HG03342 (cell line): ENCODE data around the gene UBQLN3.

Source experiments
- ATAC-seq: cut with Tn5 transposase; IDR thresholded peaks from one replicate; pipeline ENCODE4 v1.9.1; 2021; ENCODE audit warnings: mild to moderate bottlenecking, moderate library complexity; ENCODE audit not compliant: unreplicated experiment

The UBQLN3 gene

GRCh38 chr11:5509803-5510202, at the start of gene UBQLN3:
Gene UBQLN3, minus strand, starts transcription at chr11:5509957. Its CDS starts 399 bp downstream, at chr11:5509558.
- no peak for ATAC-seq

GRCh38 chr11:5557751-5558150, 48.0 kb upstream of the UBQLN3 start:
- ATAC-seq = no peak

DNA sequence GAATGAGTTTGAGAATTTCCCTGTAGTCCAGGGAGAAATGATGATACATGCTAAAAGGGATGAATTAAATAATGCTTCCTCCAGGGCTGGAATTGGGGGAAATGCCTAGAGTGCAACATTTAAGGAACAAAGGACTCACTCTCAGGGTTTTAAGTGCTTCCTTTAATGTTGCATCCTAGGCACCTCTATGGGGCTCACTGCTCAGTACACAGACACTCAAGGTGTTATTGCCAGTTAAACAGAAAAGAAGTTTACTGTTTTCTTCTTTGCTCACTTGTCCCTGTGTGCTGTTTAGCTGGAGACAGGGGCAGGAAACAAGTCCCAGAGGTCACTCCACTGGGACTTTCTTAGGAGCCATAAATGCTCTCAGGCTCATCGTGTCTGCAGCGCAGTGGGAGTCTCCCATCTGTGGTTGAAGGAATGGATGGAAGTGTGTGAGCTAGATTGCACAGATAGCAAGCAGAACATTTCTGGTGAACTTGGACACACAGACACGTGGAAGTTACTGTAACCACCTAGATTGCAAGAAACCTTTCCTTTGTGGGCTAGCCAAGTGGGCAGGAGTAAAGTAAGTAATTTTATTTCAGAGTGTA, 46.9 kb upstream of the UBQLN3 start:
- ATAC-seq = no peak

DNA sequence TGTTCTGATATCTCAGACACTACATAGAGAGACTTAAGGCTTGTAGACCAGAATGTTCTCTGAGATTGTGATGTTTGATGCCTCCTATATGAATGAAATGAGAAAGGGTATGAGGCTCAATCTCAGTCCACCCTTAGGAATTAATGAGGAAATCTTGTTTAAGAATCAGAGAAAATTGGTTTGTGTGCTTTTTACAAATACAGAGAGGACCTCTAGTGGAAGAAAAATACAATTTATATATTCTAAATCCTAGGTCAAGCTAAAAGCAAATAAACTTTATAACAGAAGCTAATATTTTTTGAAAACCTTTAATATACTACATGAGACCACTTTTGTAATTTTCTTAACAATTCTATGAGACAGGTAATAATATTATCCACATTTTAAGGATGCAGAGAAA, 43.6 kb upstream of the UBQLN3 start:
- ATAC-seq = no peak

GRCh38 chr11:5550440-5551095, 40.8 kb upstream of the UBQLN3 start:
- no peak for ATAC-seq

- no peak for ATAC-seq
Observed at GRCh38 chr11:5548440-5548839, 38.7 kb upstream of the UBQLN3 start, which contains the start of gene OR52H1. Gene OR52H1, minus strand, starts transcription at chr11:5548540. Its CDS starts 3,035 bp downstream, at chr11:5545505.

- ATAC-seq = peak; percentile 57
Observed at GRCh38 chr11:5547982-5548381, 38.2 kb upstream of the UBQLN3 start.

DNA sequence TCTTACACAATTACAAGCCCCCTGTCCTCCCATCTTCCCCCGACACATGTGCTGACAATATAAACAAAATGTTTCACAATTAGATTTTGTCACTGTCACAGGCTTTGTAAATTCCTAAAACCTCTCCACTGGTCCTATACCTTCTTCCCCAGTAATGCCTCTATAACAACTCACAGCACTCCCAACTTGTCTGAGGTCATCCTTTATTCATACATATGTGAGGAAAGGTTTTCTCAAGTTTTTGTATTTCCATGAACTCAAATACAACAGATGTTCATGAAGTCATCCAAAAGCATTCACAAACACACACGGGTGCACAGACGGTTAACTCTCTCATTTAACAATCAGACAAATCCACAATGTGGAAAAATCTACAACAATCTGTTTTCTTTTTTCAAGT, 36.7 kb upstream of the UBQLN3 start:
- no peak for ATAC-seq

- ATAC-seq = no peak
Observed at GRCh38 chr11:5541427-5541826, 31.7 kb upstream of the UBQLN3 start.

GRCh38 chr11:5536482-5536881, 26.7 kb upstream of the UBQLN3 start:
- no peak for ATAC-seq

DNA sequence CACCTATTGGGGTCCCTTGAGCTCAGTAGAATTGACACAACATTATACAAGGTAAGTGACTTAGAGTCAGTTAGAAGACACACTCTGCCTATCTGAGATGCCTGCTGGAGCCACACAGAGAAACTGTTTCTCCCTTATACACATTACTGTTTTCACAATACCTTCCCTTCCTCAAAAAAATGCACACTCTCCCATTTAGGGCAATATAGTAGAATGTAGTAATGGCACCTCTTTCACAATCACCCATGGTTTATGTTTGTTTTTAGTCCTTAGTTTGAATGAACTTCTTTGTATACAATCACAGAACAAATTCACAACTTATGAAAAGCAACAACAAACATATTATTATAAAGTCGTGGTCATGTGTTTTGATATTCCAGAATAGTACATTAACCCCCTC, 24.3 kb upstream of the UBQLN3 start:
- ATAC-seq = no peak

DNA sequence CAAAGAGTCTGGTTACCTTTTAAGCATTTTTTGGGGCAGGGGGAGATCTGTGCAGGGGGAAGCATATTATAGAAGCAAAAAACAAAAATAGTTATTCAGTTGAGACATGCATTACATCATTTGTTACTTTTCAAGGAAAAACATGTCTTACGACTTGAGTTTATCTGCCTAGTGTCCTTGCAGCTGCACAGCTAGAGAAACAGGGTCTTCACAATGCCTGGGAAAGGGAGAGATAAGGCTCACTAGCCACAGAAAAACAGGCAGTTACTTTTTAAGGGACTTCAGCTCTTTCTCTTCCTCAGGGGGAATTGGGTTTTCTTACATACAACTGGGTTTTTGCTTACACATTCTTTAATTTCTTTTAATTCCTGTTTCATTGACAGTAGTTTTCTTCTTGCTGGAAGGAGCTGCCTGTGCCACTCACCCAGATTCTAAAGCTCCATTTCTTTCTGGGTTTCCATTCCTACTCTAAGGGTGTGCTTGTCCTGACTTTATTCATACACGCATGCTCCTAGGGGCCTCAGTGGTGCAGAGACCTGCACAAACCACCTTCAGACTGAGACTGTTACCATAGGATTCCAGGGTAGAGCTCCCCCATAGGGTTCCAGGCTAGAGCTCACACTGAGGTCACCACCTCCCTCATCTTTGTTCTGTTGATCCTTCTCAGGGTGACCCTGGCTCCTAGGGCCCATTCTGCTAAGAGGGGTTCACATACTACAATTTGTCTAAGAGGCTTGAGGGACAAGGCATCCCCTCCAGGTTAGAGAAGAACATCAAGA, 21.5 kb upstream of the UBQLN3 start:
- no peak for ATAC-seq

DNA sequence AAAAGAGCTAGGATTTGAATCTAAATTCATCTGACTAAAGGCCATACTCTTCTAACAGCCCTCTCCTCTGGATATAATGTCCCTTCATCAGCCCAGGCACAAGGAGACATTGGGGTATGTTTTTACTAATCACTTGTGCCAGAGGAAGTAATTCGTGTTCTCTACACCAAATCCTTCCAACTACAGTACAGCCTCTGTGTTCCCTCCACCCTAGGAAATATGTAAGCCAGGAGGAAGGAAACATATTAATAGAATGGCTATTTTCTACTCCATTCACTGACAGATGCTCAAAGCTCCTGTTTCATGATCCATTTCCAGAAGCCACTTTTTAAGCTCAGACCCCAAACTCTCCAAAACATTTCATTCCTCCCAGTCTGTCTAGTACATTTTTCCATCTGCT, 18.7 kb upstream of the UBQLN3 start:
- no peak for ATAC-seq

DNA sequence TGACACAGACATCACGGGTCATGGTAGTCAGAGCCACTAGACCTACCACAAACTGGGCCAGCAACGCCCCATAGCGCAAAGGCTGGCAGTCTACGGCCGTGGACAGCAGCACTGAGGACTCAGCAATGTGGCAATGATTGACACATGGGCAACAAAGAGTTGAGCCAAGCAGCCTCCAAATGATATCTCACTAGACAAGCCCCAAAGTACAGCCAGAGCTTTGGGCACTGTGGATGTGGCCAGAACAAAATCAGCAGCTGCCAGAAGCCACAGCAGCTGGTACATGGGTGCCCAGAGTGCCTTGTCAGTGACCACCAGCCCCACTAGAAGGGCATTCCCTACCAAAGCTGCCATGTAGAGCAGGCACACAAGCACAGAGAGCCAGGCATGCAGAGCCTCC, 18.0 kb upstream of the UBQLN3 start:
- ATAC-seq = no peak

- no peak for ATAC-seq
Observed at GRCh38 chr11:5524756-5525155, 15.0 kb upstream of the UBQLN3 start.

GRCh38 chr11:5522308-5522707, 12.6 kb upstream of the UBQLN3 start:
- ATAC-seq = no peak

DNA sequence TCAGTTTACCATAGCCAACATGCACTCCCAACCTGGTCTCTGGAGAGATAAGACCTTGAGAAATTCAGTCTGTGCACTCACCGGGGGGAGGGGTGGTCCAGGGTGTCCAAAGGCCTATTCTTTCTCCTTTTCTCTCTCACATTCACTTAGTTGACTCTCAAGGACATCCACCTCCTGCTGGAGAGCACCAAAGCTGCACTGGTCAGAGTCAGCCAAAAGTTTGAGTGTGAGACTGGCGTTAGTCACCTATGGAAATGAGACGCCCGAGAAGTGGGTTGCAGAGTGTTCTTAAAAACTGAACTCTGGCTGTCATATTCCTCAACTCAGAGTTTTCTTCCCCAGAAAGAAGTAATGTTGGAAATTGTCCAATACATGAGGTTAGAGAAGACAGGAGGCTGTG, 11.8 kb upstream of the UBQLN3 start:
- no peak for ATAC-seq

GRCh38 chr11:5516599-5516998, 6.8 kb upstream of the UBQLN3 start, which contains the start of gene UBQLNL:
Gene UBQLNL, minus strand, starts transcription at chr11:5516699. Its CDS starts 258 bp downstream, at chr11:5516441.
- no peak for ATAC-seq

DNA sequence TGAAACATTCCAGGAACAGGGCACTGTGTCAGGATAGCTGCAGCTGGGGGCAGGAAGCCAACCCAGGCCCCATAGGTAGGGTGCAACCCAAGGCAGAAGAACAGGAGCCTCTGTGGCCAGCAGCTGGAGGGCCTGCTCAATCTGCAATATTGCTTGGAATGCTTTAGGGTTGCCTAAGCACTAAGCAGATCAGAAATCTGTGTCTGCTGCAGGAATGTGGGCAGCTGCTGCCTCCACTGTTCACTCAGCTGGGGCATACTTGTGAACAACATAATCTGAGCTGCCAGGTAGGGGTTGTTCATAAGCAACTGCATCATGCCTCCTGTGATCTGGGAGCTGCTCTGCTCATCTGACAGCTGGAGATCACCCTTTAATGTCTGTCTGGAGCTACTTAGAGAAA, 5.1 kb upstream of the UBQLN3 start:
- ATAC-seq = no peak

GRCh38 chr11:5508605-5509004, 1.2 kb downstream of the UBQLN3 start:
- ATAC-seq = no peak

- ATAC-seq = no peak
Observed at GRCh38 chr11:5507933-5508305, 1.8 kb downstream of the UBQLN3 start.
